Stimulated activated CD4-positive, alpha-beta T cell treated with anti-CD3 and anti-CD28 coated beads, Interleukin-4, amount 100 ng/mL, for 4 hours (primary cell): ENCODE results near the gene PIK3R1.

Experiments used
- DNase-seq, 2 experiments: peaks; one replicate each; pipeline ENCODE4 v3.0.0-alpha.2; 2020

The PIK3R1 gene

DNA sequence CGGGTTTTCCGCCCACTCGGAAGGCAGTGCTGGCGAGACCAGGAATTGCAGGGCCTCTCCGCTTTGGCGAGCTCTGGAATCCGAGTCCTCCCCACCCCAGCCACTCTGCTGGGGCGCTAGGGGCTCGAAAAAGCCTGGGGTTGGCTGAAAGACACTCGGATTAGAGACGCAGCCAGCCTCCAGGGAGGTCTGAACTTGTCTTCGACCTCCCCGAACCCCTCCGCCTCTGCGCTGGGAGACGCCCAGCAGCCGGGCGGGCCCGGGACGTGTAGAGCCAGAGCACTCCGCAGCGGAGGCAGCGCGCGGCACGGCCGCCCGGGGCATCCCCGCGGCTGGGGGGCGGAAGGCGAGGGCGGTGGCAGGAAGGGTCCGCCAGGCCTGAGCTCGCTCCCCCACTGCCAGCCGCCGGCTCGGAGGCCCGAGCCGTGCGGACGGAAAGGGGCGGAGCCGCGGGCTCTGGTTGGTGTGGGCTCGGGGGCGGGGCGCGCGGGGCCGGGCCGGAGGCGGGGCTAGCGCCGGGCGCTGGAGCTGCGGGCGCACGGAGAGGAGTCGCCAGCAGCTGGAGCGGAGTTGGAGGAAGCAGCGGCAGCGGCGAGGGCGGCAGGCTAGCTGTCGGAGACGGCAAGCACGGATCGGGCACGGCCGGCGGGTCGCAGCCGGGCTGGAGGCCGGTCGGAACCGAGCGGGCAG, at the start of gene PIK3R1:
Gene PIK3R1 (plus strand): TSS at position 549 of the 690 bp plus-strand sequence. CDS start 10,920 bp downstream, outside the sequence.
- peak; percentile 86 to 95 for DNase-seq

DNA sequence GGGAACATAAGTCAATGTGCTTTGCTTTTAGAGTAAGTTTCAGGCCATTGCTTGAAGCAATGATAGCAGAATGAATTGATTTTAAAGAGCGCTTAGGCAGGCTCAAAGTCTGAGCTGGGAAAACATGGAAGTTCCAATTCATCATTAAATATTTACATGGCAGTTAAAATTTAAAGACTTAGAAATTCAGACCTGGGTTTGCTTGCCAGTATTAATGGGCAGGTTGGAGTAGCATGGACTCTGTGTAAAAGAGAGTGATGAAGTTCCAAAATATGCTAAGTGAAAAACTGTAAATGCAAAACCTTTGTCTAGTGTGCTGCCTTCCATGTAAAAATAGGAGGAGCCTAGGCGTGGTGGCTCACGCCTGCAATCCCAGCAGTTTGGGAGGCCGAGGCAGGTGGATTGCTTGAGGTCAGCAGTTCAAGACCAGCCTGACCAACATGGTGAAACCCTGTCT, 48.3 kb upstream of the PIK3R1 start:
- DNase-seq, result no peak

DNA sequence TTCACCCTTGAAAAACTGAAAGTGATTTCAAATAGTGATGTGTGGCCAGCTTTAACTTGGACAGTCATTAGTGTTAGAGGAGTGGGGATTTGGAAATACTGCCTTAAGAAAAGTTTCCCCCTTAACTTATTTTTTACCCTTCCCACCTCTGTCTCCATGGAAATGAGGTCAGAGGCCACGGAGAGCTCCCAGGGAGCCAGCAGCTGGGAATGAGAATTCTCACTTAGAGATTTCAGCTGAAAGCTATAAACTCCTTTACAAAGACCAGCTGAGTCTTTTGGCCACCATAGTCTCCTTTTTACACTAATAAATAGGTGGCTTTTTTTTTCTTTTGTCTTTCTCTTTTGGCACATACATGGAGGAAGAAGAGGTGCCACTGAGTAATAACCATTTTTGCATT, 45.7 kb upstream of the PIK3R1 start:
- DNase-seq, result no peak

DNA sequence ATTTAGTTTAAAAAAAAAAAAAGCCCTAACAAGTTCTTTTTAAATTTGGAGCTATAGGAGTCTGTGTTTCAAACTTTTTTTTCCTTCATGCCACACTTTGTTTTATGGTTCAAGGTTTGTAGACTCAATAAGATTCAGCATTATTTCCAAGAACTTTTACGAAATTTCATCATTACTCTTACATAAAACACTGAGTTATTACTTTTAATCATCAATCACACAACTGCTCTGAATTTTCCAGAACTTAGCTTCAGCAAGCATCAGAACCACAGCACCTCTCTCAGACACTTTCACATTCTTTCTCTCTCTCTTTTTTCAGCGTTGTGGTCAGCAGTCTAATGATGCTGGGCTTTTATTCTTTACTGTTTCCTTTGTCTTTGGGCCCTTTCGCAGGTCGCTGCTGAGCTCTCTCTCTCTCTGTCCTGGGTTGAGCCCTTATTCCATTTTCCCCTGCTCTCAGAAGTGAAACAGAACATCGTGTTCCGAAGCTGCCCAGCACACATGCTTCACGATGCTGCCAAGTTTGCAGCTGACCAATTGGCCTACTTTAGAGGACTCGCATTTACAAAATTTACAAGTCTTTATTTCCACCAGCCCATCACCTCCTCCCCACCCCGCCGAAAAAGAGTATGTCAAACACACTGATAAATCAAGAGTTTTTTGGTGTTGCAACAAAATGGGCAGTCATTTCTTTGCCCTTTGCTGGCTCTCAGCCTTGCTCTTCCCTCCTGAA, 44.6 kb upstream of the PIK3R1 start:
- no peak for DNase-seq

DNA sequence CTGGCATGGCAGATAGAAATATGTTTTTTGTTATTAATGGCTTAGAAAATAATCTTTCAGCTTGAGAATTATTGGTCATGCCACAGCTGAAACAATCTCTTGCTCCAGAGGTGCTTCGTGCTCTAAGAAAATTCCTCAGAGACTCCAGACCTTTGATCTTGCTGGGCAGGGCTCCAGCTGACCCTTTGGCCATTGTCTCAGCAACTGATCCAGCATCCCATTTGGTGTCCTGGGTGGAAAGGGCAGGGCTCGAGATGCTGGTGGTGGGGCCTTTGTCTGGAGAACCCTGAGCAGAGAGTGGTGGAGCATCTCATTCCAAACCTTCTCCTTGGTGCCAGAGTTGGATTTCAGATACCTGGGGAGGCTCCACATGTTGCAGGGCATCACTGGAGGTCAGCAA, 43.2 kb upstream of the PIK3R1 start:
- DNase-seq, result no peak

DNA sequence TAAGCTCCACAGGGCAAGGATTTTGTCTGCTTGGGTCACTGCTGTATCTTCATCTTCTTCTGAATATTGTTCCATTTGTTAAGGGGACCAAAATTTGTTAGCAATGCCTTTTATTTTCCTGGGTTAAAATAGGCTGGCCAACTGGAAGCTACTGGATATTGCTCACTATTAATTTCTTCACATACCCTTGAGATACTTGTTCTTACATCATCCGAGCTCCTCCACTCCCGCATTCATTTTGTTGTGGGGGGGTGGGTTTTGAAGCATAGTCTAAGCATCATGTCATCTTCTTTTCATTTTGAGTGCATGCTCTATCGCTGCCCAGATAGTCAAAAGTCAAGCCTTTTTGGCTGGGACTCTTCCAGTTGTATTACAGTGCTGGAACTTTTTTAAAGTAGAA, 42.5 kb upstream of the PIK3R1 start:
- DNase-seq, result no peak

DNA sequence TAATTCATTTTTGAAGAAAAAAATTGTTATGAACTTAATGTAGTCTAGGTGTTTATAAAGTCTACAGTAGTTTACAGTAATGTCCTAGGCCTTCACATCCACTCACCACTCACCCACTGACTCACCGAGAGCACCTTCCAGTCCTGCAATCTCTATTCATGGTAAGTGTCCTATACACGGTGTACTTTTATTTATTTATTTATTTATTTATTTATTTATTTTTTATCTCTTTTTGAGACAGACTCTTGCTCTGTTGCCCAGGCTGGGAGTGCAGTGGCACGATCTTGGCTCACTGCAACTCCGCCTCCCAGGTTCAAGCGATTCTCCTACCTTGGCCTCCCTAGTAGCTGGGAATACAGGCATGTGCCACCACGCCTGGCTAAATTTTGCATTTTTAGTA, 39.3 kb upstream of the PIK3R1 start:
- DNase-seq, result no peak

DNA sequence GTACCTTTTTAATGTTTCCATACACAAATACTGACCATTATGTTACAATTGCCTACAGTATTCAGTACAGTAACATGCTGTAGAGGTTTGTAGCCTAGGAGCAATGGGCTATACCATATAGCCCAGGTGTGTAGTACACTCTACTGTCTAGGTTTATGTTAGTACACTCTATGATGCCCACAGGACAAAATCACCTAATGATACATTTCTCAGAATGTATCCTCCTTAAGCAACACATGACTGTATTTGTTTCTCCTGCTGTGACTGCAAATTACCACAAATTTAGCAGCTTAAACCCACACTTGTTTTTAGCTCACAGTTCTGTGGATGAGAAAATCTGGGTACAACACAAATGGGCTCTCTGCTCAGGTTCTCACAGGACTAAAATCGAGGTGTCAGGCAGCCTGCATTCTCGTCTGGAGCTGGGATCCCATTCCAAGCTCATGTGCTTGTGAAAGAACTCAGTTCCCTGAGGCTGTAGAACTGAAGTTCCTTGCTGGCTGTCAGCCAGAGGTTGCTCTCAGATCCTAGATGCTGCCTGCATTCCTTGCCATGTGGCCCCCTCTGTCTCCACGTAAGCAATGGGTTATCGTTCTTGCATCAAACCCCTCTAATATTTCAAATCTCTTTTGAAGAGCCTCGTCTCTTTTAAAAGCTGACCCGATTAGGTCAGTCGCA, 38.6 kb upstream of the PIK3R1 start:
- DNase-seq, result no peak

DNA sequence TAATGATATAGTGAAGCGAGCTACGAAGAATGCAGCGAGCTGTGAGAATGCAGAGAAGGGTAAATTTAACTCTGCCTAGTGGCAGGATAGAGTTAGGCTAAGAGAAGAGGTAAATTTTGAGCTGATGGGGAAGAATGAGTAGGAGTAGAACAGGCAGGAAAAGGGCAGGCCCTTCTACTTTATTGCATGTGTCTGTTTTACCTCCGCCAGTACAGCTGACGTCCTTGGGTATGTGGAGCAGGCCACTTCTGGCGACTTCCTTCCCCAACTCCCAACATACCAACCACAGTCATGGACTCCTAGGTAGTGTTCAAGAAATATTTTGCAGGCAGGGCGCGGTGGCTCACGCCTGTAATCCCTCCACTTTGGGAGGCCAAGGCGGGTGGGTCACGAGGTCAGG, 37.9 kb upstream of the PIK3R1 start:
- no peak for DNase-seq

DNA sequence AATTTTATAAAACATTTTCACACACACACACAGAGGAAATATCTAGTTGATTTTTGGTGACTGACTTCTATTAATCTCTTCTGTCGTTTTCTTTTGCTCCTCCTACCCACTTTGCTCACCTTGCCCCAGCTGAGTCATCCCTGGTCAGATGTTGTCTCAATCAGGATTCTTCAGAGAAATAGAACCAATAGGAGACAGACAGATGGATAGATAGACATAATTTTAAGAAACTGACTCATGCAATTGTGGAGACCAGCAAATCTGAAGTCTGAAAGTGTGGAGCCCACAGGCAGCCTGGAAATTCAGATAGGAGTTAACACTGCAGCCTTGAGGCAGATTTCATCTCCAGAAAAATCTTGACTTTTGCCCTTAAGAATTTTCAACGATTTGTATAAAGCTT, 37.0 kb upstream of the PIK3R1 start:
- DNase-seq, result peak in 1 of 2 experiments; percentile 5

DNA sequence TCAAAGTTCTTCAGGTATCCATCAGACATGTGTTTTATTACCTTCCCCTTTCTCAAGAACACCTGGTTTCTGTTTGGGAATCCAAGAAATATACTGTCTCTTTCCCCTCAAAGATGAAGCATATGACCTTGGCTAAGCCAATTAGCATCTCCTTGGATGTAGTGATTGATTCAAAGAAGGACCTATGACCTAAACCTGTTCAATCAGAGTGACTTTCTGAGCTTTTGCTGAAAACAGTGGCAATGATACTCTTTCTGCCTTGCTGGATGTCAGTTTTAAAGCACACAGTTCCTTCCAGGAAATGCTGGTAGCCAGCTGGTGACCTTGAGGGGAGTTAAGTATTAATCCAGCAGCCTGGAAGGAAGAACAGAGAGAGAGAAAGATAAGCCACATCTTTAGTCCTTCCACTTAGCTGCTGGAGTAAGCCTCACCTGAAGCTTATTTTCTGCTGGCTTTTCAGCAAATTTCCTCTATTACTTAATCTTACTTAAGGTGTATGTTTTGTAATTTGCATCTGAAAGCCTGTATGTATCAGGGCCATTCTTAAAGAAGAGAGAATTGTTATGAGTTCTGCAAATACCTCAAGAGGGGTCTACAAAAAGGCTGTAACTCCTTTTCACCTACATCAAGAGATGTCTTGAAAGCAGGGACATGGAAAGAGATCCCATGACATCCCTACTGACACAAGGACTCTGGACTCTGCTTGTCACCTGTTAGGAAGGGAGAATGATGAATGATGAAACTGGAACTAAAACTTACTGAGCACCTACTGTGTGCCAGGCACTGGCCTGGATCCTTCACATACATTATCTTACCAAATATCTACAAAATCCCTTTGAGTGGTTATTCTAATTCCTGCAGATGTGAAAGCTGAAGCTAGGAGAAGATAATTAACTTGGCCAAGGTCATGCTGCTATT, 35.2 kb upstream of the PIK3R1 start:
- DNase-seq, result no peak

DNA sequence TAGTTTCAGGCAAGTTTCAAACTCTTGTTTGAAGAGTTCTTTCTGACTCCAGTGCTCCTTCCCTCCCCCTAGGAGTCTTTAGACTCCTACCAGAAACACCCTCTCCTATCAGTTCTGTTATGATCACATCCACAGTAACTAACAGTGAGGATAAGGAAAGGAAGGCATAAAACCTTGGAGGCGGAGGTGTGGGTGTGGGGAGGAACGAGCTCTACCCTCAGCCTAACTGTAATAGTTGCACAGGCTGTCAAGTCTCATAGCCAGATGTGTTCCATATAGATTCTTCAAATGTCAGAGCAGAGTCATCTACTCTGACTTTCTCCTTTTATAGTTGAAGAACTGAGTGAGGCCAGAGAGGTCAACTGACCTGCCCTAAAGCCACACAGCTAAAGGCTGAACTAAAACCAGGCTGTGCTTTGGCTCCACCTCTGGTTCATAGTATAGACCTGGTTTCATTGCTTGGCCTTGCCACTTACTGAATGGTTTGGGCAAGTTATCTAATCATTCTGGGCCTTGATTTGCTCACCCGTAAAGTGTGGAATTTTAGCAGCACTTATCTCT, 34.4 kb upstream of the PIK3R1 start:
- DNase-seq, result no peak

DNA sequence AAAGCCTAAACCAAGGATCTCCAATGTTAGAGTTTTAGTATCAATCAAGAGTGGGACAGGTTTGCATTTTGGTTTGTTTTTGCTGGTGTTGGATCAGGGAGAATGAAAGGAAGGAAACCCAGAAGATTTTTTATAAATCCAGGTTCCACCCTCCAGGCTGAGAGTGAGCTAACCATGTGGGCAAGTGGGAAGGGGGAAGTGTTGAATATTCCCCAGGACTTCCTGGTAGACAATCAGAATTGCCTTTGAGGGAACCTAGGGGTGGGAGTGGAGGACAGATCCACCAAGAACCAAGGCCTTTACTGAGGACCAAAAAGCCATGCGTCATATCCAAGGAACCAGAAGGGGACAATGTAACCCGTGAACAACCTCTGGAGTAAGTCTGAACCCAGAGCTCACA, 33.5 kb upstream of the PIK3R1 start:
- no peak for DNase-seq

DNA sequence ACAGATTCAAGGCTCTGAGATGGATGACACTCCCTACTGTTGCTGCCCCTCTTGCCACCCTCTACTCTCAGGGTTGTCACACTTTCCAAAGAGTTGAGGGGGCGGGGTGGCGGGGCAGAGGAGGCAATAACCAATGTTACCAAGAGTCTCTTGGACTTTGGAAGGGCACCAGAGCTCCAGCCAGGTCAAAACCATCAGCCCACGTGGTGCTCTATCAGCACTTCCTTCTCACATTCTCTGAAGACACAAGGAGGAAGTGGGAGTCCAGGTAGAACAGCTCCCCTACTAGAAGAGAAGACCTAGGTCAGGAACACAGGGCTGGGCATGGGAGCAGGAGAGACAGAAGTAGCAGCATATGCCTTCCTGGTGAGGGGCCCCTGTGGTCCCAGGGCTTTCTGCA, 33.0 kb upstream of the PIK3R1 start:
- no peak for DNase-seq

DNA sequence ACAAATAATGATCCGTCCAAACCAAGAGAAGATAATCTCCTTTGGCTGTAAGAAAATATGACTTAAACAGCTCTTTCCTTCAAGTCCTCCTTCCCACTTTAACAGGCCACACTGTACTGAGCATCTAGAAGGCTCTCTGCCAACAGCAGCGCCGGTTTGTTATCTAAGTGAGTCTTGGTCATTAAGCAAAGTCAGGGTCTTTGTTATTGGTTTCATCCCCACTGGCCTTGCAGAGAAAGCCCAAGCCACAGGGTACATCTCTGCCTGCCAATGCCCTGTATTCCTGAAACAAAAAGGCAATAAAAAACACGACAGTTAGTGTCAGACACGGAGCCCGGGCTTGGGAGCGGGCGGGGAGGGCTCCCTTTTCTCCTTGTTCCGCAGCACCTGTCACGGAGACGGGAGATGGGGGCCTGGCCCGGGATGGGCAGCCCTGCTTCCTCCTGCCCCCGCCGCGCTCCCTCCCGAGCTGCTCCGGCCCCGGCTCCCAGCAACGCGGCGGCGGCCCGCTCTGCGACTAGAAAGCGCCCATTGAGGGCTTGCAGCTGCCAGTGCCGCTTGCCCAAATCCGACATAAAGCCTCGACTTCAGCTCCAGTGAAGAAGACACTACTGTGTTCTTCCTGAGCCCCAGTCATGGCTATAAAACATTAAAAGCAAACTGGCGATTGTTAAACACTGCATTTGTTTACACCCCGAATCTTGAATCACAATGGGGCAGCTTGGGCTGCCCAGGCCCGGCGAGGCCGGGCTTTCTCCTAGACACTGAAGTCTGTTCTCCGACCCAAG, 28.1 kb upstream of the PIK3R1 start:
- DNase-seq, result no peak

DNA sequence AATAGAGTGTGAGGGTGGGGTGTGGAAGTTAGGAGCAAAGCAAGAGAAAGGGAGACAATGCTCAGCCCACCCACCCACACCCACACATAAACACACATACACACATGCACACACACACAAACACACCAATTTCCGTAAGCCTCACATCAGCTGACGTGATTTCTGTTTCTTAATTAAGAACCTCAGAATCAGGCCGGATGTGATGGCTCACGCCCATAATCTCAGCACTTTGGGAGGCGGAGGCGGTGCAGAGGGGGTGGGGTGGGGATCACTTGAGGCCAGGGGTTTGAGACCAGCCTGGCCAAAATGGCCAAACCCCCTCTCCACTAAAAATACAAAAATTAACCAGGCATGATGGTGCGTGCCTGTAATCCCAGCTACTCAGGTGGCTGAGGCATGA, 26.4 kb upstream of the PIK3R1 start:
- no peak for DNase-seq

DNA sequence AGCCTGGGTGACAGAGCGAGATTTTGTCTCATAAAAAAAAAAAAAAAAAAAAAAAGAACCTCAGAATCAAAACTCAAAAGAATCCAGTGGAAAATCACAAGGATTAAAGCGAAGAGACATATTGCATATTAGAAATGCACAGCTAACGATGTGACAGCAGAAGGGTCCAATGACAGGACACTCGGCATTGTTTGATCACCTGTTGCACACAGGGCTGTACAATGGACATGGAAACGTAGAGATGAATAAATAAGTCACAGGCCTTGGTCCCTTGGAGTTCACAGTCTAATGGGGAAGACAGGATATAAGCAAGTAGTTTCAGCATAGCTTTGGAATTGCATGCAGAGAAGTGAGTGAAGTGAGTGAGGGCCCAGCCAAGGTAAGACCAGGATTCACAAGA, 25.9 kb upstream of the PIK3R1 start:
- DNase-seq, result no peak

DNA sequence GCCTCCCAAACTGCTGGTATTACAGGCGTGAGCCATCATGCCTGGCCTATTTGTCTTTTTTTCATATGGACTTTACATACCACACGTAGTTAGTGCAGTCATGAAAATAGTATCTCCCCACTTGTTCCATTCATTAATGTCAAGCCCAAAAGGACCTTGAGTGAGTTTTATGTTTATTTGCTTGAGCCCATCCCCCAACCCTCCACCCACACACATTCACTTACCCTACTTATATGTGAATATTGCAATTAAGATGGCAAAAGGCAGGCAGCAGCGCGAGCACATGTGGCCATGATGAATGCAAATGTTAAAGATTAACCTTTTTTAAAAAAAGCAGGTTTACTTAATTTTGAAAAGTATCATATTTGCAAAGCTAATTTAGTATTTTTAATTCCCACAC, 24.9 kb upstream of the PIK3R1 start:
- no peak for DNase-seq

DNA sequence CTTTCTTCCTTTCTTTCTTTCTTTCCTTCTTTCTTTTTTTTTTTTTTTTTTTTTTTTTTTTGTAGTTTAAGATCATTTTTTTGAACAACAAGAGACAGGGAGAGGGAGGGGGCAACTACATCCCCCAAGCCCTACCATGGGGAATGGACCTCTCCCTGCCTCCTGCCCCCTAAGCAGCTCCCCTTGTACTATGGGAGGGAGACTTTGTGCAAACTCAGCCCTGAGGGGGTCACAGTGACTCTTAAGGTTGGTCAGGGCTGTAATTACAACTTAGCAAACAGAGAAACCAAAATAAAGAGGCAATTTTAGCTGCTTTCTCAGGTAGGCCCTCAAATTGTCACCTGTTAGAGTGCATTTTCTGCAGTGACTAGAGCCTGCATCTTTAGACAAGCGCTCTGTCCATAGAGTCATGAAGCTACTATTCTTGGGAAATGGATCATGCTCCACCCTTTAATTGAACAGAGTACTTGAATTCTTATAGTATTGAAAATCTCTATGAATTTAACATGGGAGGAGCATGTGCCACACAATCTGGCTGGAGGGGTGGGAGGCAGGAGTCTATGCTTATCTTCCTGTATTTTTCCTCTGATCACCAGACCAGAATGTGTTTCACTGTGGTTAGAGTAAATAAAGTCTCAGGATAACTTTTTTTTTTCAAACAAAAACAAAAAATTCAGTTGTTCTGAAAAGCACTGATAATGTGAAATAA, 24.3 kb upstream of the PIK3R1 start:
- no peak for DNase-seq

DNA sequence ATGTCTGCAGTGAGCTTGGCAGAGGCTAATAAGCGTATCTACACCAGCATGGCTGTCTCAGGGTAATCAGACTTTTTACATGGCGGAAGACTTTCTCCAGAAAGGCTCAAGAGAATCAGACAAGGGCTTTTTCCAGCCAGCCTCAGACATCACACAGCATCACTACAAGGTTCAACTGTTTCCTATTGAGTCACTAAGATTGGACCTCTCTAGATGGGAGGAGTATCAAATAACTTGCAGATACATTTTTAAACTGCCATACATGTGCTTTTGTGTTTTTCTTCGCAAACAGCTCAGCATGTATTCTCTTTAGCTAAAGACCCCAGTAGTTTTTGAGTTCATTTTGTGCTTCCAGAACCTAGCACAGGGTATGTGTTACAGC, 22.9 kb upstream of the PIK3R1 start:
- DNase-seq, result no peak

DNA sequence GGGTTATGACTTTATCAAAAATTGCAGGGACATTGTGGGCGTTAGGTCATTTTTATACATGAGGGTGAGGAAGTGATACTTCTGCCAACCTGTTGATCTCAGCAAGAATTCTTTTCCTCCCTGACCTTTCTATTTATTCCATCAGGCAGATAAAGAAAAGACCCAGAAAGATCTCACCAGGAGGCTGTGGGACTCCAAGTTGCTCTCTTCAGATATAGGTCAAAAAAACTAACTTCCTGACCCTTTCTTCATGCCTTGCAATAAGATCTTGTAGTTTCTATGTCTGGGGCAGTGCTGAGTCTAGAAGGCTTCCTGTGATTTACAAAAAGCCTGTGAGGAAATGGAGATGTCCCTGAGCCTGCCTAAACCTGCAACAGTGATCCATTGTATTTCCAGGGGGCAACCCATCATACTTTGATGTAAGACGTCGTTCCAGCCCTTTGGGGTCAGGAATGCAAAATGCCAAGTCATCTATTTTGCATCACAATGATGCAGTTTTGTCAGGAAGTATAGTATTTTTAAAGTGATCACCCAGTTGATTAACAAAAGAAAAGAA, 22.0 kb upstream of the PIK3R1 start:
- no peak for DNase-seq
